ENCODE results near the gene FCRL4.
"Not testable (repeated sequence)": the region's sequence is repeated elsewhere in the genome, so short reads cannot be mapped to it uniquely, and the experiment has no call there.

The FCRL4 gene

DNA sequence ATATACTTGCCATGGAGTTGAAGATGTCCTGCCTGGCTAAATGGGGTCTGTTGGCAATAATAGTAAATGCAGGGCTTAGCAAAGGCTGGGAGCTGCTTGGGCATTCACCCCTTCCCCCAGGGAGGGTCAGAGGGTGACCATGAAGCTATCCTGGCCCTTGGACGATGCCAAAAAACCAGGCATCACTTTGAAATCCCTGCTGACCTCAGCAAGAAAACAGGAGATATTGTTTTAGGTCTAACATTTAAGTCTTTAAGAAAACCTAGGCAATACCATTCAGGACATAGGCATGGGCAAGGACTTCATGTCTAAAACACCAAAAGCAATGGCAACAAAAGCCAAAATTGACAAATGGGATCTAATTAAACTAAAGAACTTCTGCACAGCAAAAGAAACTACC lies 49.8 kb downstream of the FCRL4 start:
- DNase-seq = not testable (repeated sequence)

DNA sequence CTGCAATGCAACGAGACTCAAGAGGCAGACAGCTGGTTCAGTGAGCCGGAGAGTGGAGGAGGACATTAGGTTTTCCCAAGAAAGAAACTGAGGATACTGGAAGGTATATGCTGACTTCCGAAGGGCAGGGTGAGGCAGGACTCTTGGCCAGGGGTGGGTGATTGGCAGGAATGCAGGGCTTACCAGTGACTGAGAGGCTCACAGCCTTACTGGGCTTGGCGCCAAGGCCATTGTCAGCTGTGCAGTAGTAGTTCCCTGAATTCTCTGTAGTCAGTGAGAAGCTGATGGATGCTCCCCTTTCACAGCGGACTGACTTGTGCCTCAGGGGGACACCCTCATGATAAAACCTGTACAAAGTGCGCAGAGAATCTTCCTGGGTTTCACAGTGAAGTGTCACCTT lies 55.2 kb downstream of the FCRL4 start:
- DNase-seq = no peak

DNA sequence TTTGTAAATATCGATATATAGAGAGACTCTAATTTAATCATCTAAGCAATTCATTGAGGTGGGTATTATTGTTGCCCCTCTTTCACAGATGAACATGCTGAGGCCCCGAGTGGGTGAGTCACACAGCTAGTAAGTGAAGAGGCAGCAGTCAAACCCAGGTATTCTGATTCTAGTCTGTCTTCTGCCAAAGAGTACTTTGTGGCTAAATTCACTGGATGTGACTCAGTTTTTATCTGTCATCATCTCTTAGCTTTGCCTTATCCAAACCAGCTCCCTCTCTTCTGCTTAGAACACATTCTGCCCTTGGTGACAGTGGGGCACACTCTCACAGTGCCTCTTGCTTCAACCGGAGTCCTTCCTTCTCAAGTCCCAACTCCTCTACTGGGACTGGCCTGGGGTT lies 57.0 kb downstream of the FCRL4 start:
- no peak for DNase-seq

DNA sequence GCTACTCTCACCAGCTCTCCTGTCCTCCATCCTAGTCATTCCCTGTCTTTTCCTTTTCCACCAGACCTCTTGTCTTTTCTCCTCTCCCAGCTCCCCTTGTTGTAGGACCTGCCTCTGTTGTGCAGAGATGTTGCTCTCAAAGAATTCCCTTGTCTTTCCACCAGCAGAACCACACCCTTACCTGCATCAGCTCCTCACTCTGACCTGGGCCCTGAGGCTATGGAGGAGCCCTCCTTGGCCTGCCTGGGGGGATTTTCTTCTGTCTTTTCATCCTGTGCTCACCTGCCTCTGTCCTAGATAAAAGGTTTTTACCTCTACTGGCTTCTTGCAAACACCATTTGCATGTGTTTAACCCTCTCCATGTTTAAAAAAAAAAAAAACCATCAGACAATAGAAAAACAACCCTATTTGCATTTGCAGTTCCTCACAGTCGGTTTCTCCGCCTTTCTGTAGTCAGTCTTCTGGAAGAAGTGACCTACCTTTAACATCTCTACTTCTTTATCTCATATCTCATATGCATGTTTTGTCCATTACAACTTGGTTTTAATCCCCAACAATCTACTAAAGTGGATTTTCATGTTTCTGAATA lies 57.6 kb downstream of the FCRL4 start:
- DNase-seq = no peak

DNA sequence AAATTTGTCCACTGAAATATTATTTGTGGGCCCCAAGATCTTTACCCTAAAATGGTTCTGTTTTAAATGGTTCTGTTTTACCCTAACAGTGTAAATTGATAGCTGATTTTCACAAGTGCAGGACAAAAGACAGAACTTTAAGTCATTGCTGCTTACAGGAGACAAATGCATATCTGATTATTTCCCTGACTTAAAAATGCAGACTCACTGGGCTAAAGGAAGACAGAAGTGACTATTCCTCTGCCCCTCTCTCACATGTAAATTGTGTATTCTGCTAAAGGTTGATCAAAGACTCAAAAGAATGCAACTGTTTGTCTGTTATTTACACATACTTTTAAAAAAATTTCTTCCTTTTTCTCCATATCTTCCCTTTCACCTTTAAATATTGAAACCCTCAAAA lies 58.3 kb downstream of the FCRL4 start:
- DNase-seq = no peak

DNA sequence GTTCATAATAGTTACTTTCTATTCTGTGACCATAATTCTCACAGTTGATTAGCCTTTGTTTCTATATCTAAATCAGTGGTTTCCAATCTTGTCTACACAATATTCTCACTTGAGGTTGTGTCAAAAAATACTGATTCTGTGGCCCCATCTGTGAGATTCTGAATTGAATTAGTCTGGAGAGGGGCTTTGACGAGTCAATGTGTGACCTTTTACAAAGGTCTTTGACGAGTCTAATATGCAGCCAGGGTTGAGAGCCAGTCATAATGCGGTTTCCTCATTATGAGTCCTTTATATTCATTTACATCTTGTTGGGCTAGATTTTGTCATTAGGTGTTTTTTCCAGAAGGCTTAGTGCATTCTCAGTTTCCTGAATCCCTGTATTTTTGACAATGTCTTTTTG lies 65.3 kb downstream of the FCRL4 start:
- no peak for DNase-seq

DNA sequence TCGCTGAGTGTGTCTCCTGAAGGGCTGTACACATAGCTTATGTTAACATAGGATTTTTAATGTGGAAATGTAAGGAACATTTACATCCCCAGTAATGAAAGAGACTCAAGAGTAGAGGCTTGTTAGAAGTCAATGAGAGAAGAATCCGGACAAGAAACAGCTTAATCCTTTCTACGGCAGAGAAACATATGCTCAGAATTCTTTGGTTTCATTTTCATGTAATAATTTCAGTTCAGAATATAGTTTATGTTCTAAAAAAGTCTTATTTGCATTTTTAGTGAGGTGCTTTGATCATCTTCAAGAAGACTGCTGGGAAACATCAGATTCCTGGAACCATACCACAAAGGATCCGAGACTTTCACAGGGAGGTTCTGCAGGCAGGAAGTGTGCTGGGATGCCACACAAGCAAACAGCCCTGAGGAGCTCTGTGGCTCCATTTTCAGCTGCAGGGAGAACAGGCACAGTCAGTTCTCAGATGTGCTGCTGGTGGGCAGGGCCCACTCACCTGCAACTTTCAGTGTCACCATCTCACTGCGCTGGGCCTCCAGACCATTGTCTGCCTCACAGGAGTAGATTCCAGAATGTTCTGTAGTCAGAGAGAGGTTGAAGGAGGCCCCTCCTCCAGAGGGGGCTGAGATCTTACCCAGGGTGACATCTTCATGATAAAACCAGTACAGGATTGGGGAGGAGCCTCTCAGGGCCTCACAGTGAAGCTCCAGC lies 74.0 kb downstream of the FCRL4 start:
- DNase-seq = no peak

Data from activated CD4-positive, alpha-beta T cell treated with anti-CD3 and anti-CD28 coated beads, Interleukin-2, Interleukin-6, amounts not matched to agents 100 ng/mL and 50 ng/mL, durations not matched to agents 16 hours and 8 hours (primary cell).